Measurements from ENCODE around the gene CCS. TPM values are rescaled to one million over a fixed set of nuclear protein-coding genes. Genes with fewer than 3 reads are reported as not detected.

CCS gene
- total and polyA plus RNA-seq, 2 of the 4 experiments (the other 2 are of a cell fraction), result 20.1 to 53.0 TPM

DNA sequence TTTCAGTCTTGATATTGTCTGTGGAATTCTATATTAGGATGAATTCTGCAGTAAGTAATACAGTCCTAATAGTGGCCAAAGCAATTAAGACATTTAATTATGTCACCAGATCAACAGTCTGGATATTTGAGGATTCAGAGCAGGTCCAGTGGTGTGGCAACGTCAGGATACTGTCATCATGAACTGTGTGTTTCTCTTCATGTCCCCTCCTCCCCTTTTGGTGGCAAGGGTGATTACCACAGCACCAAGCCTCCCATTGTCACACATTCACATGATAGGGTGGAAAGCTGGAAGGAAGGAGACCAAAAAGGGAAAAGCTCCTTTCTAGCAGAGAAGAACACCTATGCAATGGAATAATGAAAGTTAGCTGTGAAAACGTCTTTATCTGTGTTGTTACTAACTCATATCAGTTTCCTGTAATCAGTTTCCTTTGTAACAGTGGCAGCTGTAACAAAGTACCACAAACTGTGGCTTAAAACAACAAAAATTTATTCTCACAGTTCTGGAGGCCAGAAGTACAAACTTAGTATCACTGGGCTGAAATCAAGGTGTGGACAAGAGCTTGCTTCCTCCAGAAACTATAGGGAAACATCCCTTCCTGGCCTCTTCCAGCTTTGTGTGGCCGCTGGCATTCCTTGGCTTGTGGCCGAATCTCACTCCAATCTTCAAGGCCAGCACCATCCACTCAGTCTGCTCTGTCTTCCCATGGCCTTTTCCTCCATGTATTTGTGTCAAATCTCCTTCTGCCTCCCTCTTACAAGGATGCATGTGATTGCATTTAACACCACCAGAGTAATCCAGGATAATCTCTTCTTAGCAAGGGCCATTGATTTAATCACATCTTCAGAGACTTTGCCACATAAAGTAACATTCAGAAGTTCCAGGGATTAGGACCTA, 17.0 kb downstream of the CCS start:
- no TSS peak for BruUV-seq (replicated peaks)
- in situ Hi-C loops (cut with MboI; ENCODE audit: low sequenced_read_pairs), result no loop called here
- TF ChIP-seq, protein P1, sequence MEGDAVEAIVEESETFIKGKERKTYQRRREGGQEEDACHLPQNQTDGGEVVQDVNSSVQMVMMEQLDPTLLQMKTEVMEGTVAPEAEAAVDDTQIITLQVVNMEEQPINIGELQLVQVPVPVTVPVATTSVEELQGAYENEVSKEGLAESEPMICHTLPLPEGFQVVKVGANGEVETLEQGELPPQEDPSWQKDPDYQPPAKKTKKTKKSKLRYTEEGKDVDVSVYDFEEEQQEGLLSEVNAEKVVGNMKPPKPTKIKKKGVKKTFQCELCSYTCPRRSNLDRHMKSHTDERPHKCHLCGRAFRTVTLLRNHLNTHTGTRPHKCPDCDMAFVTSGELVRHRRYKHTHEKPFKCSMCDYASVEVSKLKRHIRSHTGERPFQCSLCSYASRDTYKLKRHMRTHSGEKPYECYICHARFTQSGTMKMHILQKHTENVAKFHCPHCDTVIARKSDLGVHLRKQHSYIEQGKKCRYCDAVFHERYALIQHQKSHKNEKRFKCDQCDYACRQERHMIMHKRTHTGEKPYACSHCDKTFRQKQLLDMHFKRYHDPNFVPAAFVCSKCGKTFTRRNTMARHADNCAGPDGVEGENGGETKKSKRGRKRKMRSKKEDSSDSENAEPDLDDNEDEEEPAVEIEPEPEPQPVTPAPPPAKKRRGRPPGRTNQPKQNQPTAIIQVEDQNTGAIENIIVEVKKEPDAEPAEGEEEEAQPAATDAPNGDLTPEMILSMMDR (conservative IDR thresholded peaks at IDR 0.05; ENCODE audit: low read depth, low read length), result no peak
- TF ChIP-seq SMC3 (IDR thresholded peaks at IDR 0.05; ENCODE audit: low read depth, low read length), result no peak
- TF ChIP-seq MAFK (IDR thresholded peaks at IDR 0.05; ENCODE audit: low read depth, low read length), result no peak
- no peak for TF ChIP-seq RAD21 (IDR thresholded peaks at IDR 0.05; ENCODE audit: low read length)

More for the DNA sequence above, 17.0 kb downstream of the CCS start:
- Histone ChIP-seq H3K56ac (ENCODE audit: extremely low read depth, insufficient read depth, low read length) (no peak overlapping the region), H3K14ac (replicated peaks; ENCODE audit: low read depth, low read length) (no peak overlapping the region), H4K20me1 (ENCODE audit: insufficient read depth, low read length) (peaks cover 8% of the 10 kb centered on the region; the same call in 1 of the 2 replicates), H3K9me1 (ENCODE audit: insufficient read depth, low read length) (0 out of 2 replicates have a peak, but pooled peaks cover 5% of the 10 kb centered on the region), H3K79me1 (ENCODE audit: low read depth in 1 of 2, low read length in 2 of 2) (peaks cover under 1 to 4% of the 10 kb centered on the region in 2 experiments; a peak in 2 of 4 replicates), H2AK5ac (ENCODE audit: low read depth, low read length) (no peak overlapping the region), H2BK5ac (ENCODE audit: low read depth, low read length, poor library complexity, severe bottlenecking) (no peak overlapping the region), H3K4me1 (ENCODE audit: control insufficient read depth, insufficient read depth, low read length) (peaks cover 3% of the 10 kb centered on the region), H2BK15ac (ENCODE audit: low read depth, low read length) (no peak overlapping the region), H2BK20ac (ENCODE audit: low read depth, low read length) (no peak overlapping the region), H3K4me3 (ENCODE audit: insufficient read depth, low read depth, low read length) (no peak overlapping the region), H3K27ac (ENCODE audit: insufficient read depth, low read length) (no peak overlapping the region), H3K36me3 (ENCODE audit: control insufficient read depth, insufficient read depth, low read length) (peaks cover 11% of the 10 kb centered on the region), H3K23ac (ENCODE audit: low read depth, low read length) (no peak overlapping the region), H3K18ac (ENCODE audit: low read depth, low read length) (no peak overlapping the region), H3K9me3 (ENCODE audit: control insufficient read depth, insufficient read depth, low read length) (no peaks in the 10 kb centered on the region), H2BK120ac (ENCODE audit: low read depth, low read length) (no peak overlapping the region), H4K5ac (ENCODE audit: low read depth, low read length) (no peak overlapping the region), H3K9ac (ENCODE audit: low read depth, low read length) (no peak overlapping the region), H3K27me3 (ENCODE audit: control insufficient read depth, insufficient read depth, low read length) (no peaks in the 10 kb centered on the region), H2AFZ (replicated peaks; ENCODE audit: low read length, poor library complexity) (no peak overlapping the region), H4K8ac (ENCODE audit: low read depth in 2 of 2, low read length in 2 of 2) (no peak overlapping the region), H3K4ac (ENCODE audit: low read depth, low read length) (no peak overlapping the region), H3K4me2 (ENCODE audit: low read depth, low read length) (no peak overlapping the region), H4K91ac (ENCODE audit: insufficient read depth, low read depth, low read length) (no peak overlapping the region), H2AK9ac (replicated peaks; ENCODE audit: low read depth, low read length, poor library complexity) (no peak overlapping the region)
- ChIA-PET POLR2A (ENCODE audit: unreplicated experiment) (no interaction called here), CTCF (no interaction called here)
- dilution Hi-C loops (cut with HindIII; ENCODE audit: low sequenced_read_pairs, unreplicated experiment) (no loop called here), intact Hi-C loops (cut with micrococcal nuclease) (no loop called here)
- ATAC-seq (ENCODE audit: low read depth) (no peak), DNase-seq (no peak)
- WGBS, 2 experiments (ENCODE audit: extremely low coverage in 2 of 2, insufficient read length in 1 of 2), result 92% methylated on average over 2 of the region's 4 CpGs; no CpG with 5 or more reads in 1 of the 2 experiments

All from IMR-90 (cell line).